Liver (tissue), 9 donors: Measurements from ENCODE around the gene CLCN2. TPM values are rescaled to one million over a fixed set of nuclear protein-coding genes. Genes with fewer than 3 reads are reported as not detected.

Source experiments
- DNase-seq: peaks from one replicate; pipeline ENCODE4 v3.0.0-alpha.2; 2017; ENCODE audit warnings: low spot score
- H3K27ac ChIP-seq, 2 donors: one replicate each; pipeline ENCODE4 v1.7.0; 2013; ENCODE audit warnings: inconsistent platforms in 2 of 2, low read length in 2 of 2, control low read depth in 1 of 2, low read depth in 1 of 2, mild to moderate bottlenecking in 1 of 2
- H3K27me3 ChIP-seq, 4 donors: one replicate each; pipeline versions ENCODE4 v1.6.1 to v1.7.0; 2013; ENCODE audit warnings: low read length in 3 of 4, inconsistent platforms in 1 of 4, mild to moderate bottlenecking in 1 of 4, moderate library complexity in 1 of 4; ENCODE audit not compliant: control insufficient read depth in 4 of 4, insufficient read depth in 4 of 4
- H3K36me3 ChIP-seq, 4 donors: one replicate each; pipeline versions ENCODE4 v1.6.1 to v1.7.0; 2013; ENCODE audit warnings: low read length in 3 of 4, mild to moderate bottlenecking in 3 of 4, low read depth in 1 of 4, moderate library complexity in 1 of 4; ENCODE audit not compliant: control insufficient read depth in 4 of 4, insufficient read depth in 3 of 4
- H3K4me1 ChIP-seq, 4 donors: one replicate each; pipeline versions ENCODE4 v1.6.1 to v1.7.0; 2013; ENCODE audit warnings: low read length in 3 of 4, mild to moderate bottlenecking in 3 of 4, moderate library complexity in 1 of 4; ENCODE audit not compliant: control insufficient read depth in 4 of 4, insufficient read depth in 4 of 4
- H3K4me3 ChIP-seq, 3 donors: one replicate each; pipeline versions ENCODE4 v1.6.1 to v1.7.0; 2013; ENCODE audit warnings: low read length in 3 of 3, control low read depth in 1 of 3, low read depth in 1 of 3, mild to moderate bottlenecking in 1 of 3
- H3K9ac ChIP-seq, 2 donors: one replicate each; pipeline ENCODE4 v1.7.0; 2013; ENCODE audit warnings: low read length in 2 of 2, mild to moderate bottlenecking in 2 of 2, moderate library complexity in 2 of 2, control low read depth in 1 of 2, low read depth in 1 of 2
- H3K9me3 ChIP-seq, 4 donors: one replicate each; pipeline versions ENCODE4 v1.6.1 to v1.7.0; 2013; ENCODE audit warnings: low read length in 3 of 4; ENCODE audit not compliant: control insufficient read depth in 4 of 4
- EGR1 ChIP-seq, 2 donors: IDR thresholded peaks; 2 replicates each; pipeline ENCODE4 v1.6.1; 2016 to 2018; ENCODE audit warnings: antibody characterized with exemption in 2 of 2, low read depth in 2 of 2
- FOXA1 ChIP-seq: IDR thresholded peaks from 2 replicates; pipeline ENCODE4 v1.6.1; 2016; ENCODE audit warnings: antibody characterized with exemption
- FOXA2 ChIP-seq: IDR thresholded peaks from 2 replicates; pipeline ENCODE4 v1.6.1; 2016; ENCODE audit warnings: antibody characterized with exemption
- GABPA ChIP-seq, 2 donors: IDR thresholded peaks in 1 of 2; conservative IDR thresholded peaks in 1 of 2; 2 replicates each; pipeline ENCODE4 v1.6.1; 2016; ENCODE audit warnings: antibody characterized with exemption in 2 of 2, mild to moderate bottlenecking in 1 of 2, moderate library complexity in 1 of 2
- HNF4A ChIP-seq, 2 donors: conservative IDR thresholded peaks; 2 replicates each; pipeline ENCODE4 v1.6.1; 2016; ENCODE audit warnings: antibody characterized with exemption in 2 of 2, mild to moderate bottlenecking in 2 of 2
- HNF4G ChIP-seq: IDR thresholded peaks from 2 replicates; pipeline ENCODE4 v1.6.1; 2016; ENCODE audit warnings: antibody characterized with exemption
- JUND ChIP-seq, 2 donors: IDR thresholded peaks; 2 replicates each; pipeline ENCODE4 v1.6.1; 2016; ENCODE audit warnings: antibody characterized with exemption in 2 of 2
- RAD21 ChIP-seq, 2 donors: IDR thresholded peaks; 2 replicates each; pipeline ENCODE4 v1.6.1; 2016; ENCODE audit warnings: antibody characterized with exemption in 2 of 2, mild to moderate bottlenecking in 2 of 2
- SP1 ChIP-seq: IDR thresholded peaks from 2 replicates; pipeline ENCODE4 v1.6.1; 2018; ENCODE audit warnings: antibody characterized with exemption, mild to moderate bottlenecking
- TAF1 ChIP-seq: conservative IDR thresholded peaks from 2 replicates; pipeline ENCODE4 v1.6.1; 2016; ENCODE audit warnings: antibody characterized with exemption, mild to moderate bottlenecking
- WGBS: extraction: QIAGEN DNeasy Blood & Tissue Kit; methylation state at CpG from one replicate; pipeline ENCODE4 v1.1.7; 2013; 5-methylcytosine and 5-hydroxymethylcytosine counted together
- polyA plus RNA-seq, 2 donors: library from polyadenylated mRNA; stranded (reverse) in 1 of 2; unstranded in 1 of 2; fragments of 200-250 nt in 1 of 2; fragments of >200 nt in 1 of 2; fragmentation: Nextera tagmentation in 1 of 2; extraction: Ambion mirVana in 1 of 2; gene quantifications; one replicate each; pipeline versions ENCODE4 v1.2.1 to v1.2.3, GENCODE V29; 2013 to 2015
- total RNA-seq, 2 donors: library from RNA; depleted of rRNA; stranded (reverse); fragments of >200 nt; gene quantifications; one replicate each; pipeline ENCODE4 v1.2.3, GENCODE V29; 2014
- TF ChIP-seq, protein P1 (sequence below): IDR thresholded peaks from 2 replicates; pipeline ENCODE4 v1.6.1; 2016; ENCODE audit warnings: antibody characterized with exemption, mild to moderate bottlenecking
- TF ChIP-seq, protein P2 (sequence below): IDR thresholded peaks from 2 replicates; pipeline ENCODE4 v1.6.1; 2016; ENCODE audit warnings: antibody characterized with exemption
- TF ChIP-seq, protein P3 (sequence below): IDR thresholded peaks from 2 replicates; pipeline ENCODE4 v1.6.1; 2016; ENCODE audit warnings: antibody characterized with exemption
- TF ChIP-seq, protein P4 (sequence below): IDR thresholded peaks from 2 replicates; pipeline ENCODE4 v1.6.1; 2016; ENCODE audit warnings: antibody characterized with exemption
- donor health status: healthy.
- donor health status: healthy.
- donor health status: healthy.
- donor health status: healthy.
- donor health status: healthy.

Gene CLCN2
- total and polyA plus RNA-seq, 4 donors: 1.1 to 3.9 (median 2.6) TPM

DNA sequence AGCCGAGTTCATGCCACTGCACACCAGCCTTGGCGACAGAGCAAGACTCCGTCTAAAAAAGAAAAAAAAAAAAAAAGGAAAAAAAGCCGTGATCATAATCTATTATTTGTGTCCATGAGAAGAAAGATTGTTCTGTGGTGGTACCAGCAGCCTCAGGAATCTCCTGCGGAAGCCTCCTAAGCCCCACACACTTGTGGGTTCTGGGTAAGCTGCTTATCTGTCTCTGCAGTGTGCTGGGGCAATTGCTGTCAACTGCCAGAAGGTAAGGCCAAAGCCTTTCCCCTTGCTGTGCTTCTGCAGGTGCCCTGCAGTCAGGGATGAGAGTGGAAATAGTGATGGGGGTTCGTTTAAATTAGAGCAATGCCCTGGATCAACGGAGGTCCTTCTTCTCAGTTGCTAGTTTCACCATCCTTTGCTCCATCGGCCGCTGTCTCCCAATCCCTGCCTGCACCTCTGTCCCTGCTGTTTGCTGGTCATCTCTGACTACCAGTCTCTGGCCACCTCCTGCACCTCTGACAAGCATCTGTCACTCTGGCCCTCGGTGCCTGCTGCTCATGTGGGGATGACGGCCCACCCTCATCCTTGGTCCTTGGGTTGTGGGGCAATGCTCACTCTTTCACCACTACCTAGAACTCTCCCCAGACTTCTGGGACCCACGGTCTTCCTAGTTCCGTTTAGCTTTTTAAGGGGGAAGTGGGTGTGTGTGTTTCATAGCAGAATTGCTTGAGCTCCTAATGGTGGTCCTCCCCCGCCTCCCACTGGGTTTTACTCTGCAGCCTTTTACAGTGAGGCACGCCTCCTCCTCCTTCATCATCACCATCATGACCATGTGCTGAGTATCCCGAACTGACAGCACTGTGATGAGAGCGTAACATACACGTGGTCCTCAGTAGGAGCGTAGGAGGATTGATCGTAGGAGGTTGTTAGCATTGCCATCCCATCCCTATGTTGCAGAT is 43.9 kb upstream of the CLCN2 start:
- 85% methylated on average over 20 of the region's 20 CpGs for WGBS

DNA sequence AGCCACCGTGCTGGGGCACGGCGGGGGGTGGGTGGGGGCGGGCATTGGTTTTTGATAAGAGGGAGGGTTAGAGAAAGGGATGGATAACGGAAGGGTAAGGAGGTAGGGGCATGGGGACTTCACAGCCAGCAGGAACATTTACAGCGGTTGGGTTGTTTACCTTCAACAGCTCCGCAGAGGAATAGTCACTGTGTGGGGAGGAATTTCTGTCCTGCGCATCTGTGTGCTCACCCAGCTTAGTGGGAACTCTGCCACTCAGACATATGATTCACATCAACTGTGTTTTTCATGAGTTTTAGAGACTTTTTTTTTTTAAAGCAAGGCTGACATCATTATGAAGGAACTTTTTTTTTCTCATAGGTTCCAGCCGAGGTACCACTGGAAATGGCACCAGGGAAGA is 38.0 kb upstream of the CLCN2 start:
- no peak overlapping the region for H3K9ac ChIP-seq
- no peaks in the 10 kb centered on the region for H3K27me3 ChIP-seq
- no peaks in the 10 kb centered on the region for H3K36me3 ChIP-seq
- H3K4me3 ChIP-seq: no peak overlapping the region
- no peak for DNase-seq
- no peaks in the 10 kb centered on the region for H3K9me3 ChIP-seq
- H3K27ac ChIP-seq: no peak overlapping the region
- WGBS: 38% methylated on average over 9 of the region's 9 CpGs
- H3K4me1 ChIP-seq: no peaks in the 10 kb centered on the region
- TF ChIP-seq GABPA (IDR thresholded peaks at IDR 0.05 in 1 of 2, conservative IDR thresholded peaks at IDR 0.05 in 1 of 2) (no peak), JUND (IDR thresholded peaks at IDR 0.05) (no peak), EGR1 (IDR thresholded peaks at IDR 0.05; ENCODE audit: low read depth in 2 of 2) (no peak)

More for the DNA sequence above, 43.9 kb upstream of the CLCN2 start:
- DNase-seq: no peak
- TF ChIP-seq, protein P1, sequence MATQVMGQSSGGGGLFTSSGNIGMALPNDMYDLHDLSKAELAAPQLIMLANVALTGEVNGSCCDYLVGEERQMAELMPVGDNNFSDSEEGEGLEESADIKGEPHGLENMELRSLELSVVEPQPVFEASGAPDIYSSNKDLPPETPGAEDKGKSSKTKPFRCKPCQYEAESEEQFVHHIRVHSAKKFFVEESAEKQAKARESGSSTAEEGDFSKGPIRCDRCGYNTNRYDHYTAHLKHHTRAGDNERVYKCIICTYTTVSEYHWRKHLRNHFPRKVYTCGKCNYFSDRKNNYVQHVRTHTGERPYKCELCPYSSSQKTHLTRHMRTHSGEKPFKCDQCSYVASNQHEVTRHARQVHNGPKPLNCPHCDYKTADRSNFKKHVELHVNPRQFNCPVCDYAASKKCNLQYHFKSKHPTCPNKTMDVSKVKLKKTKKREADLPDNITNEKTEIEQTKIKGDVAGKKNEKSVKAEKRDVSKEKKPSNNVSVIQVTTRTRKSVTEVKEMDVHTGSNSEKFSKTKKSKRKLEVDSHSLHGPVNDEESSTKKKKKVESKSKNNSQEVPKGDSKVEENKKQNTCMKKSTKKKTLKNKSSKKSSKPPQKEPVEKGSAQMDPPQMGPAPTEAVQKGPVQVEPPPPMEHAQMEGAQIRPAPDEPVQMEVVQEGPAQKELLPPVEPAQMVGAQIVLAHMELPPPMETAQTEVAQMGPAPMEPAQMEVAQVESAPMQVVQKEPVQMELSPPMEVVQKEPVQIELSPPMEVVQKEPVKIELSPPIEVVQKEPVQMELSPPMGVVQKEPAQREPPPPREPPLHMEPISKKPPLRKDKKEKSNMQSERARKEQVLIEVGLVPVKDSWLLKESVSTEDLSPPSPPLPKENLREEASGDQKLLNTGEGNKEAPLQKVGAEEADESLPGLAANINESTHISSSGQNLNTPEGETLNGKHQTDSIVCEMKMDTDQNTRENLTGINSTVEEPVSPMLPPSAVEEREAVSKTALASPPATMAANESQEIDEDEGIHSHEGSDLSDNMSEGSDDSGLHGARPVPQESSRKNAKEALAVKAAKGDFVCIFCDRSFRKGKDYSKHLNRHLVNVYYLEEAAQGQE: no peak
- no peak for TF ChIP-seq TAF1
- TF ChIP-seq FOXA2: no peak
- TF ChIP-seq HNF4G: no peak
- TF ChIP-seq, protein P2, sequence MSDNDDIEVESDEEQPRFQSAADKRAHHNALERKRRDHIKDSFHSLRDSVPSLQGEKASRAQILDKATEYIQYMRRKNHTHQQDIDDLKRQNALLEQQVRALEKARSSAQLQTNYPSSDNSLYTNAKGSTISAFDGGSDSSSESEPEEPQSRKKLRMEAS: no peak
- TF ChIP-seq, protein P3, sequence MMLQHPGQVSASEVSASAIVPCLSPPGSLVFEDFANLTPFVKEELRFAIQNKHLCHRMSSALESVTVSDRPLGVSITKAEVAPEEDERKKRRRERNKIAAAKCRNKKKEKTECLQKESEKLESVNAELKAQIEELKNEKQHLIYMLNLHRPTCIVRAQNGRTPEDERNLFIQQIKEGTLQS: no peak
- TF ChIP-seq HNF4A (conservative IDR thresholded peaks at IDR 0.05): no peak
- H3K27ac ChIP-seq: no peak overlapping the region
- no peaks in the 10 kb centered on the region for H3K27me3 ChIP-seq
- H3K4me3 ChIP-seq: no peak overlapping the region
- H3K4me1 ChIP-seq: no peaks in the 10 kb centered on the region
- H3K9me3 ChIP-seq: no peaks in the 10 kb centered on the region
- H3K36me3 ChIP-seq: no peaks in the 10 kb centered on the region
- no peak overlapping the region for H3K9ac ChIP-seq

DNA sequence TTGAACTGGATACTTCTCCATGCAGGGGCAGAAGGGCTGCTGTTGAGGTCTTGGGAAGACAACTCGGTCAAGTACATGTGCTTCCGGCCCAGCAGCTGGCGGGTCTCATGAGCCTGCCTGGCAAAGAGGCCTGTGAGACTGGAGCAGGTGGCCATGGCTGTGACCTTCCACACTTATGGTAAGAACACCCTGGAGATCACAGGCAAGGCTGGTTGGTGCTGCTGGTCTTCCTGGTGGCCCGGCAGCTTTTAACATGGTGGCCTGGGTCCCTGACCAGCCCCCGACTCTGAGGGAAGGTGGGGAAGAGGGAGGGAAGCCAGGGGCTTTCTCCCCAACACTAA is 33.9 kb upstream of the CLCN2 start:
- Histone ChIP-seq H3K27me3 (no peaks in the 10 kb centered on the region), H3K9ac (no peak overlapping the region), H3K9me3 (no peaks in the 10 kb centered on the region), H3K4me3 (no peak overlapping the region), H3K36me3 (no peaks in the 10 kb centered on the region), H3K4me1 (no peaks in the 10 kb centered on the region), H3K27ac (no peak overlapping the region)
- WGBS: 92% methylated on average over 5 of the region's 5 CpGs
- no peak for DNase-seq
- TF ChIP-seq, protein P3: no peak
- no peak for TF ChIP-seq SP1
- TF ChIP-seq, protein P2: no peak
- no peak for TF ChIP-seq RAD21 (IDR thresholded peaks at IDR 0.05)
- no peak for TF ChIP-seq TAF1
- TF ChIP-seq FOXA1: no peak
- TF ChIP-seq, protein P4, sequence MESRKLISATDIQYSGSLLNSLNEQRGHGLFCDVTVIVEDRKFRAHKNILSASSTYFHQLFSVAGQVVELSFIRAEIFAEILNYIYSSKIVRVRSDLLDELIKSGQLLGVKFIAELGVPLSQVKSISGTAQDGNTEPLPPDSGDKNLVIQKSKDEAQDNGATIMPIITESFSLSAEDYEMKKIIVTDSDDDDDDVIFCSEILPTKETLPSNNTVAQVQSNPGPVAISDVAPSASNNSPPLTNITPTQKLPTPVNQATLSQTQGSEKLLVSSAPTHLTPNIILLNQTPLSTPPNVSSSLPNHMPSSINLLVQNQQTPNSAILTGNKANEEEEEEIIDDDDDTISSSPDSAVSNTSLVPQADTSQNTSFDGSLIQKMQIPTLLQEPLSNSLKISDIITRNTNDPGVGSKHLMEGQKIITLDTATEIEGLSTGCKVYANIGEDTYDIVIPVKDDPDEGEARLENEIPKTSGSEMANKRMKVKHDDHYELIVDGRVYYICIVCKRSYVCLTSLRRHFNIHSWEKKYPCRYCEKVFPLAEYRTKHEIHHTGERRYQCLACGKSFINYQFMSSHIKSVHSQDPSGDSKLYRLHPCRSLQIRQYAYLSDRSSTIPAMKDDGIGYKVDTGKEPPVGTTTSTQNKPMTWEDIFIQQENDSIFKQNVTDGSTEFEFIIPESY: no peak
- no peak for TF ChIP-seq JUND (IDR thresholded peaks at IDR 0.05)
- TF ChIP-seq, protein P1: no peak
- TF ChIP-seq HNF4G: no peak
- no peak for TF ChIP-seq EGR1 (IDR thresholded peaks at IDR 0.05; ENCODE audit: low read depth in 2 of 2)
